Esophagus squamous epithelium (tissue), 5 donors: ENCODE measurements around the gene KLHL36. TPM values are rescaled to one million over a fixed set of nuclear protein-coding genes. Genes with fewer than 3 reads are reported as not detected.

Experiments
- DNase-seq: peaks from one replicate; lab custom pipeline; 2025; lab: John Stamatoyannopoulos, UW
- H3K27ac ChIP-seq, 4 donors: fragments of 200-600 bp; sonication (generic); one replicate each; pipeline ENCODE4 v1.5.1; 2016 to 2019; ENCODE audit warnings: mild to moderate bottlenecking in 1 of 4
- H3K27me3 ChIP-seq, 4 donors: fragments of 200-600 bp; sonication (generic); 1 replicate in 3 of 4; 2 replicates in 1 of 4; pipeline versions ENCODE4 v1.5.1 to v1.6.0; 2017 to 2021; ENCODE audit warnings: antibody characterized with exemption in 1 of 4
- H3K36me3 ChIP-seq, 3 donors: fragments of 200-600 bp; sonication (generic); one replicate each; pipeline ENCODE4 v1.5.1; 2016 to 2019
- H3K4me1 ChIP-seq, 3 donors: fragments of 200-600 bp; sonication (generic); one replicate each; pipeline ENCODE4 v1.5.1; 2017 to 2019
- H3K4me3 ChIP-seq, 4 donors: fragments of 200-600 bp; sonication (generic); 1 replicate in 3 of 4; 2 replicates in 1 of 4; pipeline ENCODE4 v1.5.1; 2016 to 2019; ENCODE audit warnings: mild to moderate bottlenecking in 2 of 4, moderate library complexity in 1 of 4
- H3K9me3 ChIP-seq, 3 donors: fragments of 200-600 bp; sonication (generic); one replicate each; pipeline ENCODE4 v1.5.1; 2016 to 2019
- CTCF ChIP-seq, 6 experiments: fragments of 450-650 bp in 4 of 6; fragments of 200-600 bp in 2 of 6; sonication (generic) in 2 of 6; IDR thresholded peaks; one replicate each; pipeline ENCODE4 v1.5.1; 2016 to 2019; ENCODE audit warnings: antibody characterized with exemption in 6 of 6, mild to moderate bottlenecking in 4 of 6, moderate library complexity in 4 of 6
- POLR2A ChIP-seq, 4 donors: fragments of 450-650 bp; IDR thresholded peaks; one replicate each; pipeline ENCODE4 v1.6.1; 2017; ENCODE audit warnings: antibody characterized with exemption in 4 of 4, mild to moderate bottlenecking in 4 of 4, moderate library complexity in 3 of 4
- WGBS, 2 donors: methylation state at CpG; one replicate each; pipeline ENCODE4 v1.1.5; 2018; 5-methylcytosine and 5-hydroxymethylcytosine counted together
- intact Hi-C: fragments of 100-400 bp; cut with DNase I; formaldehyde crosslinking; loops from one replicate; pipeline ENCODE4 v1.15.0; 2022
- total RNA-seq, 4 donors: library from RNA; depleted of rRNA; stranded (reverse); fragments of >200 nt; gene quantifications; one replicate each; pipeline ENCODE4 v1.1.0, GENCODE V29; 2016
- donor health status: DM: yes; HTN: yes; CAD: no.

The KLHL36 gene
- total RNA-seq, 4 donors from 2014 or later, result 28.7 to 58.6 (median 40.1) TPM

- Histone ChIP-seq H3K9me3 (no peaks in the 10 kb centered on the region), H3K4me1 (peaks cover 3 to 13% (median 3%) of the 10 kb centered on the region in 3 donors), H3K4me3 (no peak overlapping the region), H3K36me3 (peaks cover 26 to 94% (median 40%) of the 10 kb centered on the region in 3 donors), H3K27me3 (no peaks in the 10 kb centered on the region), H3K27ac (peak overlapping the region in 1 of 4 donors; percentile 5)
- no peak for DNase-seq
- TF ChIP-seq CTCF (IDR thresholded peaks at IDR 0.05), result no peak
- TF ChIP-seq POLR2A (IDR thresholded peaks at IDR 0.05), result no peak
- intact Hi-C loops, result no loop called here
- 62 to 66% methylated on average over 6 of the region's 6 CpGs for WGBS, 2 donors
Observed at GRCh38 chr16:84654998-84655397, 6.7 kb downstream of the KLHL36 start.

- Histone ChIP-seq H3K27me3 (no peaks in the 10 kb centered on the region), H3K4me3 (no peak overlapping the region), H3K36me3 (peaks cover 30 to 99% (median 56%) of the 10 kb centered on the region in 3 donors), H3K9me3 (no peaks in the 10 kb centered on the region), H3K27ac (no peak overlapping the region), H3K4me1 (no peaks in the 10 kb centered on the region)
- WGBS, 2 donors, result 94 to 95% methylated on average over 13 to 15 of the region's 22 CpGs
- intact Hi-C loops, result no loop called here
- DNase-seq, result no peak
- TF ChIP-seq CTCF (IDR thresholded peaks at IDR 0.05) (no peak), POLR2A (IDR thresholded peaks at IDR 0.05) (no peak)
Observed at GRCh38 chr16:84656649-84657048, 8.3 kb downstream of the KLHL36 start.

GRCh38 chr16:84657229-84657837, 9.0 kb downstream of the KLHL36 start:
- H3K4me3 ChIP-seq, result no peak overlapping the region
- WGBS, 2 donors, result 96 to 100% methylated on average over 22 to 28 of the region's 50 CpGs
- no peak overlapping the region for H3K27ac ChIP-seq
- H3K4me1 ChIP-seq, result no peaks in the 10 kb centered on the region
- no peak for DNase-seq
- no peaks in the 10 kb centered on the region for H3K27me3 ChIP-seq
- TF ChIP-seq POLR2A (IDR thresholded peaks at IDR 0.05), result no peak
- no peak for TF ChIP-seq CTCF (IDR thresholded peaks at IDR 0.05)
- intact Hi-C loops, result no loop called here
- peaks cover 37 to 99% (median 63%) of the 10 kb centered on the region in 3 donors for H3K36me3 ChIP-seq
- no peaks in the 10 kb centered on the region for H3K9me3 ChIP-seq

- Histone ChIP-seq H3K27ac (no peak overlapping the region), H3K4me1 (no peaks in the 10 kb centered on the region), H3K9me3 (no peaks in the 10 kb centered on the region), H3K4me3 (no peak overlapping the region), H3K27me3 (no peaks in the 10 kb centered on the region), H3K36me3 (peaks cover 47 to 99% (median 65%) of the 10 kb centered on the region in 3 donors)
- TF ChIP-seq POLR2A (IDR thresholded peaks at IDR 0.05), result no peak
- DNase-seq, result no peak
- intact Hi-C loops, result no loop called here
- WGBS, 2 donors, result 70 to 89% methylated on average over 3 to 5 of the region's 11 CpGs
Observed at GRCh38 chr16:84658690-84659089, 10.4 kb downstream of the KLHL36 start.

- DNase-seq, result no peak
- no peaks in the 10 kb centered on the region for H3K27me3 ChIP-seq
- H3K27ac ChIP-seq, result no peak overlapping the region
- no peak overlapping the region for H3K4me3 ChIP-seq
- H3K9me3 ChIP-seq, result no peaks in the 10 kb centered on the region
- H3K36me3 ChIP-seq, result peaks cover 47 to 99% (median 65%) of the 10 kb centered on the region in 3 donors
- H3K4me1 ChIP-seq, result no peaks in the 10 kb centered on the region
- intact Hi-C loops, result no loop called here
- WGBS, 2 donors, result 92 to 96% methylated on average over 14 to 15 of the region's 27 CpGs
- TF ChIP-seq POLR2A (IDR thresholded peaks at IDR 0.05) (no peak), CTCF (IDR thresholded peaks at IDR 0.05) (no peak)
Observed at GRCh38 chr16:84659656-84660300, 11.5 kb downstream of the KLHL36 start.
